Measurements from ENCODE around the gene B4GALNT4.
"Not testable (repeated sequence)": the region's sequence is repeated elsewhere in the genome, so short reads cannot be mapped to it uniquely, and the experiment has no call there.

B4GALNT4 gene

GRCh38 chr11:424766-425165 is 55.5 kb downstream of the B4GALNT4 start:
- not testable (repeated sequence) for DNase-seq

DNA sequence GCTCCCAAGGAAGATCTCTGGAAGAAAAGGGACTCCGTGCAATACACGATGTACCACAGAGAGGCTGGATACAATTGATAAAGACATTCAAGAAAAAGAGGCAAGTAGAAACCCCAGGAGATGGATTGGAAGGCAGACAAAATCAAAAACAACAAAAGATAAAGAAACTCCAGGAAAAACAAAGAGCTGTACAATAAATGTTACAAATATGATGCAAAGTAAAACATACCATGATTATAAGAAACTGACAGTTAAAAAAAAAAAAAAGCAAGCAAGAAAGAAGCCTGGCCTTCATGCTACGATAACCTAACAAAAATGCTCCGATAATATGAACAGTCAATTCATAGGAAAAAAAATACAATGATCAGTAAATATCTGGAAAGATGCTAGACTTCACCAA is 56.0 kb downstream of the B4GALNT4 start:
- DNase-seq, result no peak

DNA sequence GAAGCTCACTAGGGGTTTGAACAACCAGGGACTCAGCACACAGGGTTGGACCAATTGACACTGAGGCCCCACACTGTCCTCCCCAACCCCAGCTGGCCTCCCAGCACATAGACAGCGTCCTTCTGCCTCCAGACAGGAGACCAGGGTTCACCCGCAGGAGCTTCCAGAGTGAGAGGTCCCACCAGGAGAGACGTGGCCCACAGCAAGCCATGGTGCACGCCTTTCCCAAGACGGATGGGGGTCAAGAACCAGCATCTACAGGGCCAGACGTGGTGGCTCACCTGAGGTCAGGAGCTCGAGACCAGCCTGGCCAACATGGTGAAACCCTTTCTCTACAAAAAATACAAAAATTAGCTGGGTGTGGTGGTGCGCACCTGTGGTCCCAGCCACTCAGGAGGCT is 57.6 kb downstream of the B4GALNT4 start:
- DNase-seq, result no peak

DNA sequence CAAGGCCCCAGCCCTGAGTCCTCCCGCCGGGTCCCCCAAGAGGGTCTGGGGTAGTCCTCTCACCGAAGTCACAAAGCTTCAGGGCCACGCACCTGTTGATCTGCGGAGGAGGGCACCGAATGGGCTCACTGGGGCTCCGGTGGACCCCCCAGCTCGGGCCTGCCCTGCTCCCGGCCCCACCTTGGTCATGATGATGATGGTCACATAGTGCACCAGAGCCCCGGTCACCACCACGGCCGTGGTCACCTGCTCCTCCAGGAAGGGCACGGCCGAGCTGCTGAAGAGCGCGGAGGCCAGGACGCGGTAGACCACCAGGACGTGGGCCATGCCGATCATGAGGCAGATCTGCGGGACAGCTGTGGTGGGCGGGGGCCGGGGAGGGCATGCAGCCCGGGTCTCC is 59.0 kb downstream of the B4GALNT4 start:
- peak in 1 of 5 experiments; percentile 2 for DNase-seq

DNA sequence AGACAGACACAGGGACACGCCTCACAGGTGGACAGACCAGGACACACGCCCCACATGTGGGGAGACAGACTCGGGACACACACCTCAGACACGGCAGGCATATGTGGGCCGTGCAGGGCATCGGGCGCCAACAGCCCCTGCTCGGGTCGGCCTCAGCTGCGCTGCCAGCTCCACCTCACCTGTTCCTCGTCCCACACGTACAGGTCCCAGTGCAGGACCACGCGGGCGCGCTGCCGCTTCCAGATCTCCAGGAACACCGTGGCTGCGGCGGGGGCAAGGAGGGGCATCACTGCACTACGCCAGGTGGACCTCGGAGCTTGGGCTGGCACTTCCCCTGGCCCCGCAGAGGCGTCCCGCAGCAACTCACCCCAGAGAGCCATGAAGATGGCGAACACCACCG is 60.1 kb downstream of the B4GALNT4 start:
- no peak for DNase-seq

DNA sequence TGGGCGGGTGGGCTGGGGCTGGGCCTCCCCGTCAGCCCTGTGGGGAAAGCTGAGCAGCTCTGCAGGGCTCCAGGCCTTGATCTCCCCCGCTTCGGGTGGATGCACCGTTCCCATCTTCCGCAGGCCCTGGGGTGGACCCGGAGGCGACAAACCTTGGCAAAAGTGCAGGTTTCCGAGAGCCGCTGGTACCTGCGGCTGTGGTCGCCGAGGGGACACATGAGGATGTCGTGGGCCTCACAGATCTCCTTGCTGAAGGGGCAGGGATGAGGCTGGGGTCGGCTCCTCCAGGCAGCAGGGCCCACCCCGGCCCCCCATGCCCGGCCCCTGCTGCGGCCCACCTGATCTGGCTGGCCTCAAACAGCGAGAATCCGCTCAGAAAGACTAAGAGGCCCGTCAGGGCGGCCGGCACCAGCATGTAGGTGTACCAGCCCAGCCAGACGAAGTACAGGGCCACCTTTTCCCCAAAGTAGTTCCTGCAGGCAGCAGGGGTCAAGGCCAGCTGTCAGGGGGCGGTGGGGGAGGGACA is 60.7 kb downstream of the B4GALNT4 start:
- DNase-seq, result peak in 1 of 5 experiments; percentile 2

All from T-helper 2 cell (primary cell).